Measurements from ENCODE around the gene SRGAP3.
"Not testable (repeated sequence)": the region's sequence is repeated elsewhere in the genome, so short reads cannot be mapped to it uniquely, and the experiment has no call there.

SRGAP3 gene

GRCh38 chr3:9249273-9250192 lies at the start of gene SRGAP3:
Gene SRGAP3, minus strand, starts transcription at chr3:9249646. Its CDS starts 695 bp downstream, at chr3:9248951.
- DNase-seq: peak; percentile 74

- no peak for DNase-seq
Observed at GRCh38 chr3:9298236-9298635, 48.8 kb upstream of the SRGAP3 start.

- no peak for DNase-seq
Observed at GRCh38 chr3:9296241-9296640, 46.8 kb upstream of the SRGAP3 start.

- DNase-seq: no peak
Observed at GRCh38 chr3:9295007-9295406, 45.6 kb upstream of the SRGAP3 start.

- DNase-seq: not testable (repeated sequence)
Observed at GRCh38 chr3:9293953-9294352, 44.5 kb upstream of the SRGAP3 start.

GRCh38 chr3:9293076-9293475 lies 43.6 kb upstream of the SRGAP3 start:
- DNase-seq: no peak

- DNase-seq: no peak
Observed at GRCh38 chr3:9292516-9292915, 43.1 kb upstream of the SRGAP3 start.

GRCh38 chr3:9291821-9292410 lies 42.5 kb upstream of the SRGAP3 start:
- no peak for DNase-seq

- DNase-seq: no peak
Observed at GRCh38 chr3:9290566-9290965, 41.1 kb upstream of the SRGAP3 start.

GRCh38 chr3:9281533-9281932 lies 32.1 kb upstream of the SRGAP3 start:
- not testable (repeated sequence) for DNase-seq

- DNase-seq: no peak
Observed at GRCh38 chr3:9280451-9281219, 31.2 kb upstream of the SRGAP3 start.

GRCh38 chr3:9279966-9280365 lies 30.5 kb upstream of the SRGAP3 start:
- DNase-seq: no peak

GRCh38 chr3:9278498-9278897 lies 29.1 kb upstream of the SRGAP3 start:
- no peak for DNase-seq

GRCh38 chr3:9278085-9278484 lies 28.6 kb upstream of the SRGAP3 start:
- no peak for DNase-seq

- no peak for DNase-seq
Observed at GRCh38 chr3:9276761-9277370, 27.4 kb upstream of the SRGAP3 start.

GRCh38 chr3:9271903-9272302 lies 22.5 kb upstream of the SRGAP3 start:
- DNase-seq: no peak

GRCh38 chr3:9270704-9271103 lies 21.3 kb upstream of the SRGAP3 start:
- DNase-seq: no peak

GRCh38 chr3:9266716-9267115 lies 17.3 kb upstream of the SRGAP3 start:
- DNase-seq: no peak

- no peak for DNase-seq
Observed at GRCh38 chr3:9260305-9260704, 10.9 kb upstream of the SRGAP3 start.

GRCh38 chr3:9257092-9257491 lies 7.6 kb upstream of the SRGAP3 start:
- no peak for DNase-seq

- no peak for DNase-seq
Observed at GRCh38 chr3:9255976-9256375, 6.5 kb upstream of the SRGAP3 start.

GRCh38 chr3:9254764-9255163 lies 5.3 kb upstream of the SRGAP3 start:
- DNase-seq: no peak

- DNase-seq: no peak
Observed at GRCh38 chr3:9253327-9253726, 3.9 kb upstream of the SRGAP3 start.
